HG02763 (cell line): ENCODE results near the gene LRRC45.

Source experiments
- ATAC-seq: cut with Tn5 transposase; IDR thresholded peaks from one replicate; pipeline ENCODE4 v1.9.1; 2021; ENCODE audit warnings: mild to moderate bottlenecking, moderate library complexity; ENCODE audit not compliant: unreplicated experiment

Gene LRRC45

DNA sequence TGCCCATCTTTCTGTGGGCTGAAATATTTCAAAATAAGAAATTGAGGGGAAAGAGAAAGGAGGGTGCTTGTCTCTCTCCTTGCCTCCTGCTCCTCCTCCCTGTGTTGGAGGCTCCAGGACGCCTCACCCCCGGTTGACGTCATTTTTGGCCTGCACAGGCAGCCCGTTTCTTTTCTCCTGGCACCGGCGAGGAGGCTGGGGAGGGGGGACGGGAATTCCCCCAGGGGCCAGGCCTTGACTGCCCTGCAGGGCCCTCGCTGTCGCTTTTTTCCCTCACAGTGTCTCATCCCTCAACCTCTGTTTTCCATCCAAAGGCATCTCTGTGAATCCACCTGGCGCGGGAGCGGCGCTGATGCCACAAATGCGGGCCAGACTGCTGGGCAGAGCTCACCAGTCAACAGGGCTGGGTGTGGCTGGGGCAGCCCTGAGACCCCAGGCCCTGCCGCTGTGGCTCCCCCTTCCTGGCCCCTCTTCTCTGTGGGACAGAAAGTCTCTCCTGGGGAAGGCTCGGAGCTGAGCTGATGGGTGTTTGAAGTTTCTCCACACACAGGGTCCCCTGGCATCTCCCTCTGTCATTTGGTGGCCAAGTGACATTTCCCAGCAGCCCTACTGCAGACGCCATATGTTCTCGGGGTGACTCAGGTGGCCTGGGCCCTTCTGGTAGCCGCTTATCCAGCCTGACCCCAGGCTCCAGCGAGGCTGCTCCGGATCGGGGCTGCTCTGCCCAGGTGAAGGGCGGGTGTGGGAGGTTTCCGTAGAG, 16.5 kb upstream of the LRRC45 start:
- no peak for ATAC-seq

DNA sequence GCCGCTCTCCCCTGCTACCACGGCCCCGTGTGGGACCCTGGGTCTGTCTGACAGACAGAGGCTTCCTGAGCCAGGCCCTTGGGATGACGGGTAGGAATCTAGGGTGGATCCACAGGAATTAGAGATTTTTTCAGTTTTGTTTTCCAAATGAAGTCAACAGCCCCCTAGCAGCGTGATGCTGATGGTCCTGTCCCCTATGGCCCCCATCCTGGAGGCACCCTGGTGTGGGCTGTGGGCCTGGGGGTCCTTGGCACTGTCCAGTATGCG, 15.9 kb upstream of the LRRC45 start:
- ATAC-seq, result no peak

DNA sequence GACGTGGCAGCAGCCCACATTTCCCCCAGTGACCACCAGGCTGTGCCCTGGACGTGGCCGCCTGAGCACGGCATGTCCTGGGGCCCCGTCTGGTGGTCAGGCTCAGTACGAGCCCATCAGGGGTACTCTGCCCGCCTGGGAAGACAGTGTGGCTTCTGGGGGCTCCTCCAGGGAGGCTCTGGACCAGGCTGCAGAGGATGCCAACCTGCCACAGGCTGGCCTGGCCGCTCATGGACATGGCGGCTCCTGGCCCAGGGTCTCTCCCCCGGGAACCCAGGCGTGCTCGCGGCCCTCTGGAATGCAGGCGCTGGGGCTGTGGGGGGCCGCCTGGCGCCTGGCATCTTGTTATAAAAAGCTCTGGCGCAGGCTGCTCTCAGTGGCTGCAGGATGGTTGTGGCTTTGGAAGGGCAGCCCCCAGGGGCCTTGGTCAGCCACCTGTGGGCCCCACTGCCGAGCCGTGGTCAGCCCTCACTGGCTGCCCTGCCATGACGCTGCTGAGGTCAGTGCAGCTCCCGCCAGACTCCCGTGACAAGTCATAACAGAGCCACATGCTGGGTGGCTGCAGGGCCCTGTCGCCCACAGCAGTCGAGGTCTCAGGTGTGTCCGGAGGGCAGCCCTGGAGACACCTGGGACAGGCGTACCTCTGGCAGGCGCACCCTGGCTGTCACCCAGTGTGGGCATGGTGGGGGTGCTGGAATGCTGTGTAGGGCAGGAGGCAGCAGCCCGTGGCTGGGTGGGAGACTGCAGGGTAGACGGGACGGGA, 15.4 kb upstream of the LRRC45 start:
- no peak for ATAC-seq

DNA sequence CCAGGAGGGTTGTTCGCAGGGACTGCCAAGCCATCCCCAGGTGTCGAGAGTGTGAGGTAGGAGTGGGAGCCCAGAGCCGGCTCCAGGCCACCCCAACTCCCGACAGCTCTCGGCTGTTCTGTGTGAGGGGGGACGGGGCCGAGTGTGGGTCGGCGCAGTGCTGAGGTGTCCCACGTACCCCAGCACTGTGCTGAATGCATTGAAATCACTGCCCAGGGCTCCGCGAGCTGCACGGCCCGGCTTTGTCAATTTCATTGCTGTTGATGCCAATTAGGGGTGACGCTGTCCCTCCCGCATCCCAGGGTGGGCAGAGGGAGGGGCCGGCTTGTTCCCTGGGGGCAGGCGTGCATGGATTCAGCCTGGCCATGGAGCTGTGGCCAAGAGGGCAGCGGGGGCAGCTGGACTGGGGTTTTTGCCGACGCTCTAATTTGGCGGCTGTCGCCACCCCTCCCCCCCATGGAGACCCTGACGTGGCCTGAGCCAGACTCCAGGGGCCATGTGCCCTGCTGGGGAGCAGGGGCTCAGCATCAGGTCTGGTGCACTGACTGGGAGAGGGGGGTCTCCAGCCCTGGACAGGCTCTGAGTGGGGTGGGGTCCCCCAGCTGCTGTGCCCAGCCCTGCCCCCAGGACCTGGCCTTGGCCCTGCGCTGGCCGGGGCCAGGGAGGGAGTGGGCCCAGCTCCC, 14.7 kb upstream of the LRRC45 start:
- no peak for ATAC-seq

DNA sequence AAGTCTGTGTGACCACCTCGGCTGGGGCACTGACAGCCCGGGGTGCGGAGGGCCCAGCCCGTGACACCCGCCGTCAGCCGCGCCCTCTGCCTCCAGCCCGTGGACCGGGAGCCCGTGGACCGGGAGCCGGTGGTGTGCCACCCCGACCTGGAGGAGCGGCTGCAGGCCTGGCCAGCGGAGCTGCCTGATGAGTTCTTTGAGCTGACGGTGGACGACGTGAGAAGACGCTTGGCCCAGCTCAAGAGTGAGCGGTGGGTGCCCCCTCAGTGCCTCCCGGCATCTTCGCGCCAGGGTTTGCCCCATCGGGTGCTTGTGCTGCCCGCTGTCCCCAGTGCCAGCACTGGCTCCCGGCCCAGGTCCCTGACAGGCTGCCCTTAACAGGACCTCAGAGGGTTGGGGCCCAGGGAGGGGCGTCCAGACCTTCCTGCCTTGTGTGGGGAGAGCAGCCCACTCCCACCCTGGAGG, 14.1 kb upstream of the LRRC45 start:
- ATAC-seq, result no peak

DNA sequence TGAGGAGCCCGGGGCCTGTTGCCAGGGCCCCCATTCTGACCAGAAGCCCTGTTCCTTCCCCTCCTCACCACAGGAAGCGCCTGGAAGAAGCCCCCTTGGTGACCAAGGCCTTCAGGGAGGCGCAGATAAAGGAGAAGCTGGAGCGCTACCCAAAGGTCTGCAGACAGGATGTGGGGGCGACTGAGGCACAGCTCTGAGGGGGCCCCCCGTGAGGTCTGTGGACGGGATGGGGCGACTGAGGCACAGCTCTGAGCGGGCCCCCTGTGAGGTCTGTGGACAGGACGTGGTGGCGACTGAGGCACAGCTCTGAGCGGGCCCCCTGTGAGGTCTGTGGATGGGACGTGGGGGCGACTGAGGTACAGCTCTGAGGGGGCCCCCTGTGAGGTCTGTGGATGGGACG, 13.7 kb upstream of the LRRC45 start:
- ATAC-seq, result no peak

DNA sequence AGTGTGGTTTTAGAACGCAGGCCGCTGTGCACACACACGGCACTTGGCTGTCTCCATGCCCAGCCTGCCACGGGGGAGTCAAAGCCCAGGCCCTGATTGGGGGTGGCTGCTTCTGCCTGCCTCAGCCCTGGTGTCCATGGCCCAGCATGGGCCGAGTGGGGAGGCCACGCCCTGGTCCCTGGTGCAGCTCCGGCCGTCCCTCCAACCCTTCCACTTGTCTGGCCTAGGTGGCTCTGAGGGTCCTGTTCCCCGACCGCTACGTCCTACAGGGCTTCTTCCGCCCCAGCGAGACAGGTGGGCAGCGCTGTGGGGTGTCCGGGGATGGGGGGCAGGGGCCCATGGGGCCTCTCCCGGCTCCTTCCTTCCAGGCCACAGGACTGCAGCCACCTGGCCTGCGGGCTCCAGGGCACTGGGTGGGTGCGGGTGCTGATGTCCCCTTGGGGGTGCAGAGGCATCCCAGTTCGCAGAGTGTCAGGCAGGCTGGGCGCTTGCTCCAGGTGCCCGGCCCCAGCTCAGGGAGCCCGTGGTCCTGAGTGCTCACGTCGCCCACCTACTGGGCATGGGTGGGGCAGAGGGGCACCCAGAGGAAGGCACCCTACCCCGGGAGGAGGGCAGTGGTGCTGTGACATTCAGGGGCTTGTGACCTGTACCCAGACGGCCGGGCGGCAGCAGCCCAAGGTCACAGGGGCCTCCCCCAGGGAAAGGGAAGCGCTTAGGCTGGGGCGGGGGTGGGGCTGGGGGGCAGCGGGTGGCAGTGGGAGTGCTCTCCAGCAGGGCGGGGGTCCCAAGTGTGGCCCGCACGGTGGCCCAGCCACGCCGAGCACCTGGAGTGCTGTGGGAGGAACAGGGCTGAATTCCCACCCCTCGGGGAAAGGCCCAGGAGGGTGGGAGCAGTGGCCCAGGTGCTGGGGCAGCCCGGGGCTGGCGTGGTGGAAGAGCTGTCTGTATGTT, 12.3 kb upstream of the LRRC45 start:
- ATAC-seq, result no peak

DNA sequence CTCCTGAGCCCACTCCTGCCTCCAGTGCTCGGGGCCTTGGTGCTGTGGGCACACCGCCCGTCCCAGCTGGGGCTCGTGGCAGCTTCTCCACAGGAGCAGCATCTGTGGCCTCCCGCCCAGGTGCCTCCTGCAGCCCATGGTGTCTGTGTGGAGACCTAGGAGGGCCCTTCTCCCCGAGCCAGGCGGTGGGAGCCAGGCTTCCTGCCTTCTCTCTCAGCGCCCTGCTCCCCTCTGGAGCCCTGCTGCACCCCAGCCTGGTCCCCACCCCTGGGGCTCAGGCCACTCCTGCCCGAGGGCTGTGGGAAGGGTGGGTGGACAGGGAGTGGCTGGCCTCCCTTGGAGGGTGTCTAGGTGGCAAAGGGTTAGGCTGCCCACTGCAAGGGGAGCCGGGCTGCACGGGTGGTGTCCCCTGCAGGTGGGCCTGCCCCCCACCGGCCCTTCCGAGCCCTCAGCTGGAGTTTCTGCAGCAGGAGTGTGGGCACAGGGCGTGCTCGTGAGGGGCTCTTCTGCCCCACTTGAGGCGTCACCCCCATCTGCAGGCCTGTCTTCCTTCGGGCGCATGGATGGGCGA, 11.4 kb upstream of the LRRC45 start:
- no peak for ATAC-seq

DNA sequence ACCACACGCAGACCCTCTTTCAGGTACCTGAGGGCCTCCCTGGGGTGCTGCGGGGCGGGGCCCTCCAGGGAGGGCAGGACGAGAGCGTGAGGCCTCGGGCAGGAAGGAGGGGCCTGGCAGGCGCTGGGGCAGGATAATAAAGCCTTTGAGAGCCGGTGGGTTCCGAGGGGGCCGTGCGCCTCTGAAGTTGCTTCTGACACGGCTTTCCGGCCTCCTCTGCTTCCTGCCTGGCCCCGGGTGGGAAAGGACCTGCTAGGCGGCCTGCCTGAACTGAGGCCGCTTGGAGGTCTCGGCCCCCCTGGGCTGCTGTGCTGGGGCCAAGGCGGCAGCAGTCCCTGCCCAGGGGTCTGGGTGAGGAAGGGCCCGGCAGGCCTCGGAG, 10.9 kb upstream of the LRRC45 start:
- no peak for ATAC-seq

DNA sequence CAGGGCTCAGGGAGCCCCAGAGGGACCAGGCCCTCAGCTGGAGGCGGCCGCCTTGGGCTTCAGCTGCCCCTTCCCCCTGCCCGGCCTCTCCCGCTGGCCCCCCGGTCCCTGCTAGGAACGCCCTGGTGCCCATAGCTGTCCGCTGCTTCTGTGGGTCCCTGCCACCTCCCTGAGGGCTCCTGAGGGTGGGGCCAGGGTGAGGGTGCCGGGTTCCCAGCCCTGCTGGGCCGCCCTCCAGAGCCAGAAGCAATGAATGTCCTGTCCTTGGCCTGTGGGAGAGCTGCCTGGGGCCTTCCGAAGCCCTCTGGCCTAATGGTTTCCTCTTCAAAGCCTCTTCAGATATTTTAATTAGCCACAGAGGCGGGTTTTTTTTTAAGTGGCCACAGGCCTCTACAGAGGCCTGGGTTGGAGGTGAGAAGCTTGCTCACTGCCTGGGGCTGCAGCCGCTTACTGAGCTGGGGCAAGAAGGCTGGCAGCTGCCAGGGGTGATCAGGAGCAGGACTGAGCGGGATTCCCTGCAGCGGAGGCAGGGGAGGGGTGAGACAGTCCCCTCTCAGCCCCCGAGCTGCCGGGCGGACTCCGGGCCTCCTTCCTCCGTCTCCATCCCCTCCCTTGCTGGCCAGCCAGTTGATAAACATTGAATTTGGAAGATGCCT, 10.3 kb upstream of the LRRC45 start:
- ATAC-seq, result no peak

DNA sequence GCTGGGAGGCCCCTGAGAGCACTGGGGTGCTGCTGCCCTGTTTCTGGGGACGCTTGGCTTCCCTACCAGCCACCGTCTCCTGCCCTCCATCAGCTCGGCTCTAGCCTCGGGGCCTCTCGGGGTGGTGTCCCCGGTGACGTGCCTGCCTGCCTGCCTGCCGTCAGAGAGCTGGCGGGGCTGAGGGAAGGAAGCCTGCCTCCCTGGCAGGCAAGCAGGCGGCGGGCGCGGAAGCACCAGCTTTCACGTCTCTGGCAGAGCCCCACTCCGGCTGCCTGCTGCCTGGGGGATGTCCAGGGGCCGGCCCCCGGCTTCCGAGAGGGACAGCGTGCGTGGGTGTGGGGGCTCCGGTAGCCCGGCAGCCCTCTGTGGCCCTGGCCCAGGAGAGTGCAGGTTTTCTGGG, 9.8 kb upstream of the LRRC45 start:
- ATAC-seq, result no peak

DNA sequence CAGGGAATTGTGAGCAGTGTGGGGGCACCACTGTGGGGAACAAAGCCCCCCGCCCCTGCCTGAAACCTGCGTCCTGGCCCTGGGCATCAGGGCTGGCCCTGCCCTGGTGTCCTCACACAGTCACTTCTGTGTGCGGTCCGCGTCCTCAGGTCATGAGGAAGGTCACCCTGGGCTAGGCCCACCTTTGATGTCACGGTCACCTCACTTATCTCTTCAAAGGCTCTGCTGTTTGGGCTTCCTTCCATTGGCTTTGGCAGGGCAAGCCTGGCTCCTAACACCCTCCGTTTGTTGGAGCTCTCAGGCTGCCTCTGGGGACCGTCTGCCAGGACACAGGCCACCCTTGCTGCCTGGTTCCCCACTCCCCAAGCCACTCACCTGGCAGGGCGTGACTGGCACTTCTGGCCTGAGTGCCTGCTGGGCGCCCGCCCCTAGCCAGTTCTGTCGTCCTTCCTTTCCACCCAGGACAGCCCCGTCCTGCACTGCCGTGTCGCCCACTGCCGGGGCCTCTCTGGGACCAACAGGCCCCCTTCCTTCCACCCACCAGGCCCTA, 9.3 kb upstream of the LRRC45 start:
- ATAC-seq, result no peak

DNA sequence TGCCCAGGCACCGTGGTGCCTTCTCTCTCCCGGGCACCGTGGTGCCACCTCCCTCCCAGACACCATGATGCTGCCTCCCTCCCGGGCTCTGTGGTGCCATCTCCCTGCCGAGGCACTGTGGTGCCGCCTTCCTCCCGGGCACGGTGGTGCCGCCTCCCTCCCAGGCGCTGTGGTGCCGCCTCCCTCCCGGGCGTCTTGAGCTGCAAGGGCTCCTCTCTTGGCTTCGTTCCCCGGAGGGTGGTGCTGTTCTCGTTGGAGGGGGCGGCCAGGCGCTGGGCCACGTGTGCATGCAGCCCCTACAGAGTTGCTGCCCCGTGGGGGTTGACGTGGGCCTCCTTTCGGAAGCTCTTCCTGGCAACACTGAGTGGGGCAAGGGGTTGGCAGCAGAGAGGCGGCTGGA, 8.7 kb upstream of the LRRC45 start:
- no peak for ATAC-seq

DNA sequence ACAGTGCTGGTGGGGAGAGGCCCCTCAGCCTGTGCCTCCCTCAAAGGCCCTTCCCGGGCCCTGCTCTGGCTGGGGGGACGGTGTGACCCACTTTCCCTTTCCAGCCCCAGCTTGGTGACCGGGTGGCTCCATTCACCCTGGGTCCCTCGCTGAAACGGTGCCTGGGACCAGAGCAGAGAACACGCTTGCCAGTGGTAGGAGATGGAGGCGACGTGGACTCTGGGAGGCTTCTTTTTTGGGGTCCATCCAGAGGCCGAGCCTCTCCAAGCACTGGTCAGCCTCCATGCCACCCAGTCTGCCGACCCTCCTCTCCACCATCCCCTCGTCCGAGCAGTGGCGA, 8.2 kb upstream of the LRRC45 start:
- ATAC-seq, result no peak

DNA sequence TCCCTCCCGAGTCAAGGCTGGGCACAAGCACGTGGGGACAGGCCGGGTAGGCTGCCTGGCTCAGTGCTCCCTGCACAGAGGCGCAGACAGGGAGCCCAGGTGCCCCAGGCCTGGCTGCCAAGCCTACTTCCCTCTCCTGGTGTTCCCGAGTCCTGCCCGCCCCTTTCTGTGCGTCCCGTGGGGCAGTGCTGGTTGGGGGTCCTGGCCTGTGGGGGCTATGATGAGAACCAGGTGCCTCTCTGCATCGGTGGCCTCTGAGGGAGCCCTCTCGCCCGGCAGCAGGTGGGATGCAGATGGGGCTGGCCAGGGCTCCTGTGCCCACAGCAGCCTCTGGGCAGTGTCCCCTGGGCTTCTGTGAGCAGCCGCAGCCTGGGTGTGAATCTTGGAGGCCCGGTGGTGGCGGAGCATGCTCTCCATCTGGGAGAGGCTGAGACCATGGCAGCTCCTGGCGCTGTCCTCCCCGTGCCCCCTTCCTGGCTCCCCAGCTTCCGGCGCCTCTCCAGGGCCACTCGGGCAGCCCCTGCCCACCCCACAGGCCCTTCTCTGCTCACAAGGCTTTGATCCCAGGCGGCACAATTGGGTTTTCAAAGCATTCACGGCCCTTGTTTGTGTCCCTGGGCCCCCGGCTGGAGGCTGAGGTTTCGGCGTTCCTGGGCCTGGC, 7.7 kb upstream of the LRRC45 start:
- ATAC-seq, result no peak

DNA sequence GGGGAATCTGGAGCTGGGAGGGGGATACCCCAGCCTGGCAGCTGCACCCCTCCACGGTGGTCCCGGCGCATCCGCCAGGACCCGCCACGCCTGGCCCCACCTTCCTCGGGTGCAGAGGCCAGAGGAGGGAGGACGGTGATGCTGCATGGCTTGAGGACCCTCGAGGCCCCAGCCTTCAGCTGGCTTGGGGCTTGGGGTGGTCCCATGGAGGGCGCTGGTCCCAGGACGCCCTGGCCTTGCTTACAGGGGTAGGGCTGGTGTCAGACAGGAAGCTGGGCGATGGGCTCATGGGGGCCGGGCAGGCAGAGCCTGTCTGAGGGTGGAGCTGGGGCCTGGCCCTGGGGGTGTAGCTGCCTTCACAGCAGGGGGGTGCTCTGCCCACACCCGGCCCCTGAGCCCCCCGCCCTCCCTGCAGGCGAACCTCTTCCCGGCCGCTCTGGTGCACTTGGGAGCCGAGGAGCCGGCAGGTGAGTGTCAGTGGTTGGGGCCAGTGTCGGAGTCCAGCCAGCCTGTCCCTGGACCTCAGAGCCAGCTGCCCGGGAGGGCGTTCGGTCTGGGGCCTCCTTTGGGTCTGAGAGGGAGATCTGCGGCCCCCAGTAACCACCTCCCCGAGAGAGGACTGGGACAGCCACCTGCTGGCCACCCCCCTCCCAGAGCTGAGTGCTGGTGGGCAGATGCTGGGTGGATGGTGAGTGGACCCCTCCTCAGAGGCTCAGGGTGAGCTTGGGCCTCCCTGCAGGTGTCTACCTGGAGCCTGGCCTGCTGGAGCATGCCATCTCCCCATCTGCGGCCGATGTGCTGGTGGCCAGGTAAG, 6.8 kb upstream of the LRRC45 start:
- no peak for ATAC-seq

DNA sequence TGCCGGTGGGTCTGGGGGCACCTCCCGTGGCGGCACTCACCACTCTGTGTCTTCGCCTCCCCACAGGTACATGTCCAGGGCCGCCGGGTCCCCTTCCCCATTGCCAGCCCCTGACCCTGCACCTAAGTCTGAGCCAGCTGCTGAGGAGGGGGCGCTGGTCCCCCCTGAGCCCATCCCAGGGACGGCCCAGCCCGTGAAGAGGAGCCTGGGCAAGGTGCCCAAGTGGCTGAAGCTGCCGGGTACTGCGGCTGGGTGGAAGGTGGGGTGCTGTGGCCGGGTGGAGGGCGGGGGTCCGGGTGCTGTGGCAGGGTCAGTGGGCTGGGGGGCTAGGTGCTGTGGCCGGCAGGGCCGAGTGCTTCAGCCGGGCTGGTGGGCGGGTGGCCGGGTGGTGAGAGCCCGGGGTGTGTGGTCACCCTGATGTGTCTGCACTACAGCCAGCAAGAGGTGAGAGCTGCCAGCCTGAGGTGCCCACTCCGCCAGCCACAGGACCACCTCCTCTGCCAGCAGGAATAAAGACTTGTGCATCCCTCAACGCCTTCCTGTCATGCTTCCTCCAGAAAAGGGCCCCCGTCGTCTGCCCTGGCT, 6.1 kb upstream of the LRRC45 start:
- no peak for ATAC-seq

DNA sequence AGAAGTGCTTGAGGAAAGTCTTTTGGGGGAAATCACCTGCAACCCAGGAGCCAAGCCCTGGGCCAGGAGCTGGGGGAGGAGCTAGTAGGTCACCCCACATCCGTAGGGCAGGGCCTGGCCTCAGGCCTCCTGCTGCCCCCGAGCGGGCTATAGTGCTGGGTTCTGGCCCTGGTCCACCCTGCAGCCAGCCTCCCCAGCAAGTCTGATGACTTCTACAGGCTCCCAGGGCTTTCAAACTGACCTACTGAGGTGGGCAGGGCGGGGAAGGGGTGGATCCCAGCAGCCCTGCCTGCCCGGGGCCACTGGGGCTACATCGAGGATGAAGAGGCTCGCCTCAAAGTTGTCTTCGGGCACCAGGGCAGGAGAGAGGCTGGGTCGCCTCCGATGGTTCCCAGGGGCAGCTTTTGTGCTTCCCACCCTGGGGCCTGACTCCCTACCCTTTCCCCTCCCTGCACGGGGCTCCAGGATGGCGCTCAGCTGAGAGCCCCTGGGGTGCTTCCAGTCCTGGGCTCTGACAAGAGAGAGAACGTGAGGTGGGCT, 5.4 kb upstream of the LRRC45 start:
- ATAC-seq, result no peak
